CD4-positive, alpha-beta T cell treated with Interleukin-1 beta for 1 hour (primary cell): ENCODE results near the gene UVSSA.
"Not testable (repeated sequence)": the region's sequence is repeated elsewhere in the genome, so short reads cannot be mapped to it uniquely, and the experiment has no call there.

Experiments used
- DNase-seq, 2 donors: peaks; one replicate each; pipeline ENCODE4 v3.0.0-alpha.2; 2020 to 2022

Gene UVSSA

GRCh38 chr4:1378559-1379231, 31.7 kb downstream of the UVSSA start:
- no peak for DNase-seq

GRCh38 chr4:1379351-1379781, 32.4 kb downstream of the UVSSA start:
- DNase-seq: no peak

GRCh38 chr4:1379801-1380331, 32.9 kb downstream of the UVSSA start:
- no peak for DNase-seq

- DNase-seq: no peak
These were observed 33.6 kb downstream of the UVSSA start for GRCh38 chr4:1380368-1381151.

GRCh38 chr4:1381181-1381621, 34.2 kb downstream of the UVSSA start:
- DNase-seq: no peak

GRCh38 chr4:1381944-1382541, 35.0 kb downstream of the UVSSA start:
- no peak for DNase-seq

- no peak for DNase-seq
These were observed 36.0 kb downstream of the UVSSA start for GRCh38 chr4:1382776-1383727.

- DNase-seq: no peak
These were observed 37.0 kb downstream of the UVSSA start for GRCh38 chr4:1383728-1384591.

GRCh38 chr4:1384675-1385372, 37.8 kb downstream of the UVSSA start:
- no peak for DNase-seq

GRCh38 chr4:1385373-1386340, 38.6 kb downstream of the UVSSA start:
- no peak for DNase-seq

GRCh38 chr4:1393363-1393762, 46.4 kb downstream of the UVSSA start:
- DNase-seq: not testable (repeated sequence)

- DNase-seq: no peak
These were observed 46.9 kb downstream of the UVSSA start for GRCh38 chr4:1393866-1394265.

- DNase-seq: not testable (repeated sequence)
These were observed 47.8 kb downstream of the UVSSA start for GRCh38 chr4:1394554-1395388.

GRCh38 chr4:1395389-1395820, 48.4 kb downstream of the UVSSA start:
- not testable (repeated sequence) for DNase-seq

GRCh38 chr4:1395941-1396805, 49.2 kb downstream of the UVSSA start:
- DNase-seq: no peak

- DNase-seq: no peak
These were observed 49.9 kb downstream of the UVSSA start for GRCh38 chr4:1396806-1397455.
